NOMO-1 (cell line): ENCODE data around the gene AGBL5.
"Not testable (repeated sequence)": the region's sequence is repeated elsewhere in the genome, so short reads cannot be mapped to it uniquely, and the experiment has no call there.

Experiments
- DNase-seq, 2 experiments: peaks; one replicate each; lab custom pipeline; 2025; ENCODE audit not compliant: unreplicated experiment in 2 of 2; lab: John Stamatoyannopoulos, UW

AGBL5 gene

GRCh38 chr2:27089111-27089954 is 37.9 kb downstream of the AGBL5 start:
- DNase-seq: no peak

- DNase-seq: no peak
Measured at GRCh38 chr2:27091746-27092695, 40.6 kb downstream of the AGBL5 start.

GRCh38 chr2:27092696-27093429 is 41.4 kb downstream of the AGBL5 start:
- no peak for DNase-seq

GRCh38 chr2:27093430-27094352 is 42.2 kb downstream of the AGBL5 start:
- no peak for DNase-seq

- DNase-seq: no peak
Measured at GRCh38 chr2:27094353-27094984, 43.0 kb downstream of the AGBL5 start.

- DNase-seq: no peak
Measured at GRCh38 chr2:27095427-27095744, 43.9 kb downstream of the AGBL5 start.

GRCh38 chr2:27095745-27096651 is 44.5 kb downstream of the AGBL5 start:
- peak in 1 of 2 experiments; percentile 42 for DNase-seq

GRCh38 chr2:27096748-27097297 is 45.4 kb downstream of the AGBL5 start:
- DNase-seq: no peak

GRCh38 chr2:27097341-27097740 is 45.9 kb downstream of the AGBL5 start:
- DNase-seq: no peak

- DNase-seq: no peak
Measured at GRCh38 chr2:27099334-27099955, 48.0 kb downstream of the AGBL5 start.

- no peak for DNase-seq
Measured at GRCh38 chr2:27100036-27100435, 48.6 kb downstream of the AGBL5 start.

- DNase-seq: no peak
Measured at GRCh38 chr2:27102329-27102728, 50.9 kb downstream of the AGBL5 start.

- DNase-seq: no peak
Measured at GRCh38 chr2:27105981-27106380, 54.5 kb downstream of the AGBL5 start.

- no peak for DNase-seq
Measured at GRCh38 chr2:27108221-27108620, 56.8 kb downstream of the AGBL5 start.

GRCh38 chr2:27109083-27109482 is 57.6 kb downstream of the AGBL5 start:
- no peak for DNase-seq

- DNase-seq: not testable (repeated sequence)
Measured at GRCh38 chr2:27110603-27111352, 59.3 kb downstream of the AGBL5 start.
